ENCODE results near the gene PTDSS2.

PTDSS2 gene

GRCh38 chr11:403761-404431, 46.2 kb upstream of the PTDSS2 start:
- Histone ChIP-seq H4K91ac (ENCODE audit: low read length) (no peak overlapping the region), H3K4me2 (ENCODE audit: low read length, poor library complexity, severe bottlenecking) (no peak overlapping the region), H3K14ac (ENCODE audit: low read length in 2 of 2) (no peak overlapping the region), H3K27me3 (ENCODE audit: control insufficient read depth in 1 of 2, insufficient read depth in 1 of 2, low read length in 2 of 2) (peaks cover 0 to under 1% of the 10 kb centered on the region in 2 experiments), H3K23ac (ENCODE audit: low read length in 2 of 2) (no peak overlapping the region), H4K8ac (ENCODE audit: low read length) (no peak overlapping the region), H3K4me3 (ENCODE audit: insufficient read depth in 1 of 2, low read depth in 1 of 2, low read length in 2 of 2) (no peak overlapping the region), H3K9ac (ENCODE audit: low read length) (no peak overlapping the region), H3K4me1 (ENCODE audit: control insufficient read depth, insufficient read depth, low read depth, low read length) (peaks cover 31% of the 10 kb centered on the region), H2AK5ac (ENCODE audit: low read length, severe bottlenecking) (no peak overlapping the region), H3K36me3 (ENCODE audit: control insufficient read depth in 1 of 2, insufficient read depth in 2 of 2, low read depth in 1 of 2, low read length in 2 of 2) (peaks cover 0 to 44% of the 10 kb centered on the region in 2 experiments), H2BK15ac (ENCODE audit: low read depth, poor library complexity, severe bottlenecking) (peak overlapping the region; percentile 52), H2AFZ (ENCODE audit: low read depth, low read length) (no peak overlapping the region), H2BK120ac (ENCODE audit: low read depth, low read length) (no peak overlapping the region), H3K18ac (ENCODE audit: low read depth in 1 of 2, low read length in 2 of 2) (no peak overlapping the region), H3K79me1 (replicated peaks; ENCODE audit: low read length, poor library complexity, severe bottlenecking) (peaks cover 4% of the 10 kb centered on the region), H3K4ac (ENCODE audit: low read depth in 1 of 2, low read length in 2 of 2) (no peak overlapping the region), H2BK5ac (ENCODE audit: low read depth, low read length, poor library complexity, severe bottlenecking) (no peak overlapping the region), H2BK12ac (ENCODE audit: low read length in 2 of 2) (no peak overlapping the region), H3K9me3 (ENCODE audit: control insufficient read depth, low read length) (no peaks in the 10 kb centered on the region), H3K27ac (ENCODE audit: low read length, poor library complexity, severe bottlenecking) (no peak overlapping the region)
- 93% methylated on average over 27 of the region's 27 CpGs for WGBS
- no peak for DNase-seq

GRCh38 chr11:404551-405264, 45.4 kb upstream of the PTDSS2 start:
- no peak overlapping the region for H4K8ac ChIP-seq (ENCODE audit: low read length)

GRCh38 chr11:405323-405953, 44.6 kb upstream of the PTDSS2 start:
- Histone ChIP-seq H3K4me3 (ENCODE audit: insufficient read depth in 1 of 2, low read depth in 1 of 2, low read length in 2 of 2) (peak overlapping the region in 1 of 2 experiments; percentile 82), H3K14ac (ENCODE audit: low read length in 2 of 2) (no peak overlapping the region), H4K91ac (ENCODE audit: low read length) (peak overlapping the region; percentile 82), H3K27me3 (ENCODE audit: control insufficient read depth in 1 of 2, insufficient read depth in 1 of 2, low read length in 2 of 2) (peaks cover 0 to 7% of the 10 kb centered on the region in 2 experiments), H2BK120ac (ENCODE audit: low read depth, low read length) (no peak overlapping the region), H3K79me1 (replicated peaks; ENCODE audit: low read length, poor library complexity, severe bottlenecking) (peaks cover 4% of the 10 kb centered on the region), H3K36me3 (ENCODE audit: control insufficient read depth in 1 of 2, insufficient read depth in 2 of 2, low read depth in 1 of 2, low read length in 2 of 2) (peaks cover 0 to 32% of the 10 kb centered on the region in 2 experiments), H2AFZ (ENCODE audit: low read depth, low read length) (no peak overlapping the region), H3K18ac (ENCODE audit: low read depth in 1 of 2, low read length in 2 of 2) (no peak overlapping the region), H2BK5ac (ENCODE audit: low read depth, low read length, poor library complexity, severe bottlenecking) (no peak overlapping the region), H3K9me3 (ENCODE audit: control insufficient read depth, low read length) (no peaks in the 10 kb centered on the region), H3K4me1 (ENCODE audit: control insufficient read depth, insufficient read depth, low read depth, low read length) (peaks cover 46% of the 10 kb centered on the region), H2BK12ac (ENCODE audit: low read length in 2 of 2) (peak overlapping the region in 1 of 2 experiments; percentile 18), H3K4me2 (ENCODE audit: low read length, poor library complexity, severe bottlenecking) (no peak overlapping the region), H2BK15ac (ENCODE audit: low read depth, poor library complexity, severe bottlenecking) (peak overlapping the region; percentile 15), H3K23ac (ENCODE audit: low read length in 2 of 2) (no peak overlapping the region), H3K4ac (ENCODE audit: low read depth in 1 of 2, low read length in 2 of 2) (no peak overlapping the region), H4K8ac (ENCODE audit: low read length) (no peak overlapping the region), H2AK5ac (ENCODE audit: low read length, severe bottlenecking) (peak overlapping the region; percentile 87), H3K27ac (ENCODE audit: low read length, poor library complexity, severe bottlenecking) (no peak overlapping the region), H3K9ac (ENCODE audit: low read length) (peak overlapping the region; percentile 72)
- DNase-seq: no peak
- WGBS: 87% methylated on average over 17 of the region's 17 CpGs

More at GRCh38 chr11:404551-405264, 45.4 kb upstream of the PTDSS2 start:
- Histone ChIP-seq H3K9me3 (ENCODE audit: control insufficient read depth, low read length) (no peaks in the 10 kb centered on the region), H3K14ac (ENCODE audit: low read length in 2 of 2) (no peak overlapping the region), H3K4me3 (ENCODE audit: insufficient read depth in 1 of 2, low read depth in 1 of 2, low read length in 2 of 2) (peak overlapping the region in 1 of 2 experiments; percentile 82), H2AFZ (ENCODE audit: low read depth, low read length) (no peak overlapping the region), H2BK120ac (ENCODE audit: low read depth, low read length) (no peak overlapping the region), H2BK15ac (ENCODE audit: low read depth, poor library complexity, severe bottlenecking) (no peak overlapping the region), H3K27me3 (ENCODE audit: control insufficient read depth in 1 of 2, insufficient read depth in 1 of 2, low read length in 2 of 2) (peaks cover 0 to 7% of the 10 kb centered on the region in 2 experiments), H3K27ac (ENCODE audit: low read length, poor library complexity, severe bottlenecking) (no peak overlapping the region), H3K23ac (ENCODE audit: low read length in 2 of 2) (no peak overlapping the region), H2BK5ac (ENCODE audit: low read depth, low read length, poor library complexity, severe bottlenecking) (no peak overlapping the region), H2AK5ac (ENCODE audit: low read length, severe bottlenecking) (peak overlapping the region; percentile 58), H3K4me2 (ENCODE audit: low read length, poor library complexity, severe bottlenecking) (no peak overlapping the region), H3K36me3 (ENCODE audit: control insufficient read depth in 1 of 2, insufficient read depth in 2 of 2, low read depth in 1 of 2, low read length in 2 of 2) (peaks cover 0 to 39% of the 10 kb centered on the region in 2 experiments), H3K9ac (ENCODE audit: low read length) (peak overlapping the region; percentile 72), H3K79me1 (replicated peaks; ENCODE audit: low read length, poor library complexity, severe bottlenecking) (peaks cover 4% of the 10 kb centered on the region), H3K4ac (ENCODE audit: low read depth in 1 of 2, low read length in 2 of 2) (no peak overlapping the region), H2BK12ac (ENCODE audit: low read length in 2 of 2) (no peak overlapping the region), H3K4me1 (ENCODE audit: control insufficient read depth, insufficient read depth, low read depth, low read length) (peaks cover 39% of the 10 kb centered on the region), H3K18ac (ENCODE audit: low read depth in 1 of 2, low read length in 2 of 2) (no peak overlapping the region), H4K91ac (ENCODE audit: low read length) (peak overlapping the region; percentile 68)
- WGBS: 98% methylated on average over 14 of the region's 14 CpGs
- DNase-seq: no peak
